HFFc6 (cell line): Measurements from ENCODE around the gene LTB4R. TPM values are rescaled to one million over a fixed set of nuclear protein-coding genes. Genes with fewer than 3 reads are reported as not detected.
A peak's percentile ranks its signal among the peaks of the same experiment; 100 is the strongest.
"Not testable (repeated sequence)": the region's sequence is repeated elsewhere in the genome, so short reads cannot be mapped to it uniquely, and the experiment has no call there.

Experiments used
- DNase-seq: peaks from one replicate; pipeline ENCODE4 v3.0.0-alpha.2; 2018
- H3K27ac Mint-ChIP-seq: 2 replicates; pipeline ENCODE4 v1.8.0; 2020; ENCODE audit warnings: mild to moderate bottlenecking, mixed read lengths
- H3K27me3 Mint-ChIP-seq: 2 replicates; pipeline ENCODE4 v1.8.0; 2021; ENCODE audit warnings: mild to moderate bottlenecking, moderate library complexity, mixed read lengths; ENCODE audit not compliant: insufficient read depth
- H3K36me3 Mint-ChIP-seq: 2 replicates; pipeline ENCODE4 v1.8.0; 2021; ENCODE audit warnings: low read depth, mixed read lengths
- H3K4me1 Mint-ChIP-seq: 2 replicates; pipeline ENCODE4 v1.8.0; 2020; ENCODE audit warnings: low read depth, mixed read lengths
- H3K4me3 Mint-ChIP-seq: 2 replicates; pipeline ENCODE4 v1.8.0; 2020; ENCODE audit warnings: mild to moderate bottlenecking, moderate library complexity, mixed read lengths
- H3K9me3 Mint-ChIP-seq: 2 replicates; pipeline ENCODE4 v1.8.0; 2020; ENCODE audit warnings: mild to moderate bottlenecking, mixed read lengths
- CTCF ChIP-seq: fragments of 200-600 bp; sonication (generic); IDR thresholded peaks from 2 replicates; pipeline ENCODE4 v1.5.0; 2021; ENCODE audit warnings: antibody characterized with exemption, mild to moderate bottlenecking
- total RNA-seq, 6 experiments: library from RNA; stranded (reverse); fragmentation: NEBNext Ultra II Directional; extraction: Animal tissue kit (Norgen Biotek cat#: 25700); gene quantifications; 2 replicates in 1 of 6; 3 replicates in 5 of 6; pipeline ENCODE4 v1.2.3, GENCODE V29; 2021

Gene LTB4R
- total RNA-seq, 6 experiments from 2014 or later, result 1.5 to 2.9 (median 1.9) TPM

DNA sequence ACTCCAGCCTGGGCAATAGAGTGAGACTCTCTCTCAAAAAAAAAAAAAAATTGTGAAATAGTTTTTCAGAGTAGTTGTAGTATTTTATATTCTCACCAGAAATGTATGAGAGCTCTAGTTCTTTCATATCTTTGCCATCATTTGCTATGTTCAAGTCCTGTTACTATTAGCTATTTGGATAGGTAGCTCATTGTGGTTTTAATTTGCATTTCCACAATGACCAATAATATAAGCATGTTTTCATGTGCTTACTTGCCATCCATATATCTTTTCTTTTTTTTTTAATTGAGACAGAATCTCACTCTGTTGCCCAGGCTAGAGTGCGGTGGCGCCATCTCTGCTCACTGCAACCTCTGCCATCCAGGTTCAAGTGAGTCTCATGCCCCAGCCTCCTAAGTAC, 36.9 kb downstream of the LTB4R start:
- Mint-ChIP-seq H3K27ac (no peak overlapping the region), H3K4me3 (no peak overlapping the region), H3K9me3 (no peaks in the 10 kb centered on the region), H3K36me3 (no peaks in the 10 kb centered on the region), H3K27me3 (peaks cover 25% of the 10 kb centered on the region), H3K4me1 (peaks cover 31% of the 10 kb centered on the region)
- no peak for TF ChIP-seq CTCF
- DNase-seq, result no peak

DNA sequence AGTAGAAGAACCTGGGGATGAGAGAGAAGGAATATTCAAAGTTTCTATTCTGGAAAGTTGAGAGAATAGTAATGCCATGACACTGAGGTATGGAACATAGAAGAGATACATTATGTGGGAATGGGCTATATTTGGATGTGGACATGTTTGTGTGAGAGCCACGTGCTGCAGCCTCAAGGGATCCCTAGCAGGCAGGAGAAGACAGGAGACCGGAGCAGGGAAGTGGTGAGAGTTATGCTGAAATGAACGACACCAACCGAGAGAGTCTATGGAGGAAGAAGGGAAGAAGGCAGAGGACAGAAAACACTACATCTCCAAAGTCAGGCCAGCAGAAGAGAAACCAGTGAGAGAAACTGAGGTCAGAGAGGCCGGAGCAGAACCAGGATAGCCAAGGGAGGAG, 38.4 kb downstream of the LTB4R start:
- H3K36me3 Mint-ChIP-seq, result no peaks in the 10 kb centered on the region
- peaks cover 43% of the 10 kb centered on the region for H3K4me1 Mint-ChIP-seq
- H3K4me3 Mint-ChIP-seq, result no peak overlapping the region
- no peak for TF ChIP-seq CTCF
- H3K9me3 Mint-ChIP-seq, result no peaks in the 10 kb centered on the region
- no peak overlapping the region for H3K27ac Mint-ChIP-seq
- no peak for DNase-seq
- H3K27me3 Mint-ChIP-seq, result peaks cover 26% of the 10 kb centered on the region

DNA sequence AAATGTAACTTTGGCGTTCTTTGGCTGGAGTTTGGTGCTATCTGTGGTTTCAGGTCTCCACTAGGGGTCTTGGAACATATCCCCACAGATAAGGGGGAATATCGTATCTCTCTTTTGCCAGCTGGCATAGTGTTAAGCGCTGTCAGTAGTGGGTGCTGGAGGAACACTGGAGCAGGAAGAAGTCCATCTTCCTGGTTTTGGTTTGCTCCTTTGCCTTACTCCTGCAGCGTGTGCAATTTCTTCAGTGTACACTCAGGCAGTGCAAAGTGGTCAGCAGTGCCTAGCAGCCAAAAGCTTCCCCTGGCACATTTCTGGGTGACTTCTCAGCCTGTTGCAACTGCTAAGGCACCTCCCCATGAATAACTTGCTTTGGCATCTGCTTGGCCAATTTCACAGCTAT, 40.2 kb downstream of the LTB4R start:
- Mint-ChIP-seq H3K9me3 (no peaks in the 10 kb centered on the region), H3K27me3 (peaks cover 15% of the 10 kb centered on the region)
- DNase-seq, result peak; percentile 39

GRCh38 chr14:24353559-24354481, 42.5 kb downstream of the LTB4R start:
- H3K27ac Mint-ChIP-seq, result peak overlapping the region; percentile 55
- H3K36me3 Mint-ChIP-seq, result no peaks in the 10 kb centered on the region
- H3K4me1 Mint-ChIP-seq, result peaks cover 43% of the 10 kb centered on the region
- DNase-seq, result peak; percentile 56
- peaks cover 12% of the 10 kb centered on the region for H3K27me3 Mint-ChIP-seq
- no peaks in the 10 kb centered on the region for H3K9me3 Mint-ChIP-seq
- H3K4me3 Mint-ChIP-seq, result peak overlapping the region; percentile 15; the same call in 1 of the 2 replicates
- no peak for TF ChIP-seq CTCF

More for the DNA sequence above, 40.2 kb downstream of the LTB4R start:
- Mint-ChIP-seq H3K27ac (no peak overlapping the region), H3K36me3 (no peaks in the 10 kb centered on the region), H3K4me3 (no peak overlapping the region), H3K4me1 (peaks cover 43% of the 10 kb centered on the region)
- TF ChIP-seq CTCF, result peak; percentile 44

DNA sequence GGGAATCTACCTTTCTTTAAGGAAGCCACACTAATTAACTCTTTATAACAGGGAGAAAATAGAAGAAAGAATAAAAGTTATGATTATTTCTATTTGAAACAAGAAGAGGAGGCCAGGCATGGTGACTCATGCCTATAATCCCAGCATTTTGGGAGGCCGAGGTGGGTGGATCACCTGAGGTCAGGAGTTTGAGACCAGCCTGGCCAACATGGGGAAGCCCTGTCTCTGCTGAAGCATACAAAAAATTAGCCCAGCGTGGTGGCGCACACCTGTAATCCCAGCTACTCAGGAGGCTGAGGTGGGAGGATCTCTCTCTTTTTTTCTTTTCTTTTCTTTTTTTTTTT, 43.2 kb downstream of the LTB4R start:
- DNase-seq, H3K9me3 Mint-ChIP-seq, H3K36me3 Mint-ChIP-seq, H3K27me3 Mint-ChIP-seq: not testable (repeated sequence)
- peak overlapping the region; percentile 15; the same call in 1 of the 2 replicates for H3K4me3 Mint-ChIP-seq
- peak overlapping the region; percentile 55 for H3K27ac Mint-ChIP-seq
- H3K4me1 Mint-ChIP-seq, result peaks cover 43% of the 10 kb centered on the region

DNA sequence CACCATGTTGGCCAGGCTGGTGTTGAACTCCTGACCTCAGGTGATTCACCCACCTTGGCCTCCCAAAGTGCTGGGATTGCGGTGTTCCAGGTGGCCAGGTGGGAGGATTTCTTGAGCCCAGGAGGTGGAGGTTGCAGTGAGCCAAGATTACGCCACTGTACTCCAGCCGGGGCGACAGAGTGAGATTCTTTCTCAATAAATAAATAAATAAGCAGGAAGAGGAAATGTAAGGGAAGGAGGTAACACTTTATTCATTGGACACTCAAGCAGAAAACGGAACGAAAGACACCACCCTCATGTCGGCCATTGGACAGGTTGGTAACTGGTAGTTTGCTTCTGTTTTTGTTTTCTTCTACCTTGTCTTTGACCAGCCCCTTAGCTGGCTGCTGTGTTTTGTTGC, 43.7 kb downstream of the LTB4R start:
- H3K9me3 Mint-ChIP-seq, result no peaks in the 10 kb centered on the region
- TF ChIP-seq CTCF, result no peak
- no peaks in the 10 kb centered on the region for H3K36me3 Mint-ChIP-seq
- H3K27ac Mint-ChIP-seq, result no peak overlapping the region
- peaks cover 5% of the 10 kb centered on the region for H3K27me3 Mint-ChIP-seq
- no peak overlapping the region for H3K4me3 Mint-ChIP-seq
- peaks cover 37% of the 10 kb centered on the region for H3K4me1 Mint-ChIP-seq
- no peak for DNase-seq
